CD4-positive, alpha-beta T cell treated with Interleukin-17A for 4 hours (primary cell): ENCODE measurements around the gene TMEM175.

ENCODE experiments used
- DNase-seq: peaks from one replicate; pipeline ENCODE4 v3.0.0-alpha.2; 2020; ENCODE audit warnings: mixed read lengths

Gene TMEM175, protein sequence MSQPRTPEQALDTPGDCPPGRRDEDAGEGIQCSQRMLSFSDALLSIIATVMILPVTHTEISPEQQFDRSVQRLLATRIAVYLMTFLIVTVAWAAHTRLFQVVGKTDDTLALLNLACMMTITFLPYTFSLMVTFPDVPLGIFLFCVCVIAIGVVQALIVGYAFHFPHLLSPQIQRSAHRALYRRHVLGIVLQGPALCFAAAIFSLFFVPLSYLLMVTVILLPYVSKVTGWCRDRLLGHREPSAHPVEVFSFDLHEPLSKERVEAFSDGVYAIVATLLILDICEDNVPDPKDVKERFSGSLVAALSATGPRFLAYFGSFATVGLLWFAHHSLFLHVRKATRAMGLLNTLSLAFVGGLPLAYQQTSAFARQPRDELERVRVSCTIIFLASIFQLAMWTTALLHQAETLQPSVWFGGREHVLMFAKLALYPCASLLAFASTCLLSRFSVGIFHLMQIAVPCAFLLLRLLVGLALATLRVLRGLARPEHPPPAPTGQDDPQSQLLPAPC

DNA sequence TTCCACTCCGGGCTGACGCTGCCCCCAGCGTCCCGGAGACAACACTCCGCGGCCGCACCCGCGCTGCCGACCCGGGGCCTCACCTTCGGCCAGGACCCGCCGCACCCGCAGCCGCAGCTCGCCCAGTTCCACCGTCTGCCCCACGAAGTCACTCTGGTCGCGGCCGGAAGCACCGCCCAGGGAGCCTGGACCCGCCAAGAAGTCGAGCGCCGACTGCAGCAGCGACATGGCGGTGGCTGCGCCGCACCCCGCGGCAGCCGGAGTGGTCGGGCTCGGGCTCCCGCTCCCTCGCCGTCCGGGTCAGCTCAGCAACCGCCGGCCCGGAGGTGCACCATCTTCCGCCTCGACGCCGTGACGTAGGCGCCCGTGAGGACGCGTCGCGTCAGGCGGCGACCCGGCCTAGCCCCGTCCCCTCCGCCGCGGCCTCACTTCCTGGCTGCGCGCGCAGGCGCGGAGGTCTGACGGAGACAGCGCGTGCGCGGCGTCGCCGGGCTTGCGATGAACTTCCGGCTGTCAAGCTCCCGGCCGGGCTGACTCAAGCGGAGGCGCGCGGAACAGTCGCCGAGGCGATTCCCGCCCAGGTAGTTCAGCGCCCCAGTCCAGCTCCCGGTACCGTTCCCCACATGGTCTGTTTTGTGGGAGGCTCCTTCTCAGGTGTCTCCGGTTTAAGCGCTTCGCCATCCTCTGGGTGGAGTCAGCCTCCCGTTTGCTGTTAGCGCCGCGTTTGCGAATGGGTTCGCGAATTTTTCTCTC, at the start of gene TMEM175, which contains the start of gene GAK:
TMEM175 (plus strand) TSS at position 501 of the 753 bp plus-strand sequence. CDS start 15,280 bp downstream, outside the sequence.
GAK (minus strand) TSS at position 357 of the 753 bp plus-strand sequence; CDS start at position 228, 129 bp downstream.
- DNase-seq, result peak; percentile 97

GRCh38 chr4:882646-883045, 49.6 kb upstream of the TMEM175 start:
- DNase-seq, result no peak

GRCh38 chr4:883377-884095, 48.7 kb upstream of the TMEM175 start:
- no peak for DNase-seq

GRCh38 chr4:884259-884658, 48.0 kb upstream of the TMEM175 start:
- DNase-seq, result no peak

DNA sequence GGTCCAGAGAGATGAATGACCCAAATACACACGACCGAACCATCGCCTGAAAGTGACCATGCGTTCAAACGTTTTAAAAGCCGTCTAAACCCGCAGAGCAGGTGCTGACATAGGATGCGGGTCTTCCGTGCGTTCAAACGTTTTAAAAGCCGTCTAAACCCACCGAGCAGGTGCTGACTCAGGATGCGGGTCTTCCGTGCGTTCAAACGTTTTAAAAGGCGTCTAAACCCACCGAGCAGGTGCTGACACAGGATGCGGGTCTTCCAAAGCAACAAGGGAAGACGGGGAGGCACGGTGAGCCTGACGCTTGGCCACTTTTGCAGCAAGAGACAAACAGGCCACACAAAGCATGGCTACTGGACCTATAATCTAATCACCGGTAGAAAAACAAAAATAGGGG, 47.4 kb upstream of the TMEM175 start:
- DNase-seq, result no peak

DNA sequence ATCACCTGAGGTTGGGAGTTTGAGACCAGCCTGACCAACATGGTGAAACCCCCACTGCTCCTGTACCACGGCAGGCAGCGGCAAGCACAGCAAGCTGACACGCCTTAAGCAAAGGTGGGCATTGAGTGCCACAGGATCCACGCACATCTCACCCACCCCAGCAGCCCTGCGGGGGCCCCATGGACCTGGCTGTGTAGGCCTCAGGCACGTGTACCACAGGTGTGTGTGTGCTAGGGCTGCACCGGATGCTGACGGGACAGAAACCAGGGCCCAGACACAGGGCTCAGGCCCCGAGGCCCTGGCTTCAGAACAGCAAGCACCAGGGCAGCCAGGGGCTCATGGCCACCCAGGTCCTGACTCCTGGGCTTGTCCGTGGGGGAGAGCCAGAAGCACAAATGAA, 46.9 kb upstream of the TMEM175 start:
- no peak for DNase-seq

DNA sequence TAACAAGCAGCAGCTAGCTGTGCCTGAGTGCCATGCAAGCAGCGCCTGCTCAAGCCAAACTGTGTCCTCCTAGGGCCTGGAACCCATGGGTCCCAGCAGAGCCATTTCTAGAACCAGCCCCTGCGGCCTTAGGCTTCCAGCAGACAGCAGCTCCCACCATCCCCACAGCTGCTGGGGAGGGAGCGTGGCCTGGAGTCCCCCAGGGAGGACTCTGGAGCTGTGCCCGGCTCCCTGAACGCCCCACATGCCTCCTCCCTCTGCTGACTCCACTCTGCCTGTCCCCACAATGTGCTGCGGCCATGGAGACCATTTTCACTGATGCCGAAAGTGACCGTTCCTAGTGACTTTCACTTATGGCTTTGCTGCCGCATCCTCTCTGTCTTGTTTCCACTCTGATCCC, 46.0 kb upstream of the TMEM175 start:
- no peak for DNase-seq

- DNase-seq, result no peak
Measured at GRCh38 chr4:887034-887763, 45.1 kb upstream of the TMEM175 start.

GRCh38 chr4:888029-888428, 44.2 kb upstream of the TMEM175 start:
- no peak for DNase-seq

- DNase-seq, result no peak
Measured at GRCh38 chr4:889516-889915, 42.7 kb upstream of the TMEM175 start.

DNA sequence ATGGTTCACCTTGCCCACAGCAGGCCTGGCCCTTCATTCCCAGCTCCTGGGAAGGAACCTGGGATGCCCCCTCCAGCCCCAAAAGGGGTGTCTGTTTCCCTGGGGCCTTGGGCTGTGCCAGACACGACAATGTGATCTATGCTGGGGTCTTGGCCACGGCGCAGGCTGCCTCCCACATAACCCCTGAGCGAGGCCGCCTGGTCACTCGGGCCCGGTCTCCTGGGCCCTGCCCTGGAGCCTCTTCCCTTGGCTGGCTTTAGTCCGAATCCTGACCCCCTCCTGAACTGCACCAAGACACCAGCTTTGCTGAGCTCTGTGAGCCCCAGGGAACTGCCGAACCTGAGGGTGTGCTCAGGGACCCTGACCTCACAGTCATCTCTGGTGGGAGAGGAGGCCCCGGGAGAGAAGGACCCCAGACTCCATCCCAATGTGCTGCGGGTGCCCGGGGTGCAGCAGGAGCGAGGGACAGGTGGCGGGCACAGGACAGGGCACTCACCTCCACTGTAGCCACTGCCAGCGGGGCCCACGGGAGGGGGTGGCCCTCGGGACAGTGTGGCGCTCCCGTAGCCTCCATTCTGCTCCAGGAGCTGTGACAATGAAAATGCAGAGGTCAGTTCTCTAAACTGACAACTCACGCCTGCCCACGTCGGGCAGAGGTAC, 42.1 kb upstream of the TMEM175 start:
- no peak for DNase-seq

DNA sequence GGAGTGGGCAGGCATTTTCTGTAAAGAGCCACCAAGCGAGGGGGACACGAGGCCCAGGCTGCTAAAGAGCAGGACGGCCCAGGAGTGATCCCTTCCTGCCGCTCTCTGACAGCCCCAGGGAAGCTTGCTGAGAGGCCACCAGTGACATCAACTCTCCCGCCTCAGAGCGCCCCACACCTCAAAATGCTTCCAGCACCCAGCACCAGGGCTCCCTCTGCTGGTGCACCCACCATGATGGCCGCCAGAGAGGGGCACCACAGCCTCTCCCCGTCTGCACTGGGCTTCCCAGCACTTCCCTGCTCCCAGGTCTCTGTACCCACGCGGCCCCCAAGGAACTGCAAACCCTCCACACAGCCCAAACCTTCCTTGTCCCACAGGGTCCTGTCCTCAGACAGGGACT, 40.5 kb upstream of the TMEM175 start:
- no peak for DNase-seq

DNA sequence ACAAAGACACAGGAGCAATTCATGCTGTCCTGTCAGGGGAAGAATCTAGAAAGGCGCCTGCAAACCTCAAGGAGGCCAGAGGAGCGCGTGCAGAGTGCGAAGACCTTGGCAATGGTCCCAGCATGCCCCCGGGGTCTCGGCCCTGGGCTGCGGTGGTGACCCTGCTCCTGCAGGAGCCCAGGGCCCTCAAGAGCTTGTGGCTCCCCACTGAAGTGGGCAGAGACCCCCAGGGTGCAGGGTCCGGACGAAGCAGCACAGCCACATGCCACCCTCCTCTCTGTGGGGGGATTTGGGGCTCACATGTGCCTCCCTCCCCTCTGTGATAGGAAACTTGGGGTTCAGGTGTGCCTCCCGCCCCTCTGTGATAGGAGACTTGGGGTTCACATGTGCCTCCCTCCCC, 39.5 kb upstream of the TMEM175 start:
- no peak for DNase-seq

- DNase-seq, result no peak
Measured at GRCh38 chr4:893276-893994, 38.8 kb upstream of the TMEM175 start.

DNA sequence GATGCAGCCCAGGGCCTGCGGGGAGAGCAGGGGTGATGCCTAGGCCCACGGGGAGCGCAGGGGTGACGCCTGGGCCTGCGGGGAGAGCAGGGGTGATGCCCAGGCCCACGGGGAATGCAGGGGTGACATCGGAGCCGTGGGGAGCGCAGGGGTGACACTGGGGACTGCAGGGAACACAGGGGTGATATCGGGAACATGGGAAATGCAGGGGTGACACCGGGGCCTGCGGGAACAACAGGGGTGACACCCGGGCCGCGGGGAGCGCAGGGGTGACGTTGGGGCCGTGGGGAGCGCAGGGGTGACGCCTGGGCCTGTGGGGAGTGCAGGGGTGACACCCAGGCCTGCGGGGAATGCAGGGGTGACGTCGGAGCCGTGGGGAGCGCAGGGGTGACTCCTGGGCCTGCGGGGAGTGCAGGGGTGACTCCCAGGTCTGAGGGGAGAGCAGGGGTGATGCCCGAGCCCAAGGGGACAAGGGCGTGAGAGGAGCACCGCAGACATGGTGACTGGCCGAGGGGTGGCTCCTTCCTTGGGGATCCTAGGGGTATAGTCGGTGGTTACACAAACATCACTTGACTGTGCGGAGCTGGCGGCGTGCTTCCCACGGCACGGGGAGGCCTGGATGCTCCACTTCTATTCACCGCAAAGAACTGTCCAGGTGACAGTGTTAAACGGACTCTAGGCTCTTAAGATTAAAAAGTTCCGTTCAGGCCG, 38.1 kb upstream of the TMEM175 start:
- no peak for DNase-seq

DNA sequence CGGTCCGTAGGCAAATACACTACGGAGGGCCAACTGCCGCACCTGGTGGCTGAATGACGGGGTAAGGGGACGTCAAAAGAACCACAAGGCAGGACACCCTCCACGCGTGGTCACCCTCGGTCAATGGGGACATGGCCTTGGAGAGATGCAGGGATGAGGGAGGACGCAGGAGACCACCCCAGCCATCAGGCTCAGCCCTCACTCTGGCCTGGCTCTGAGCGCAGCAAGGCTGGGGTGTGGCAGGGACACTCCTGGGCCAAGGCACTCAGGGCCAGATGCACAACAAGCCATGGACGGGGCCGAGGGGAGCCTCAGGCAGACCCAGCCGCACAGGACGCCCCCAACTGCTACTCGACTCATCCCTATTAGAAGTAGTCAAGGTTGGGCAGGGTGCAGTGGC, 36.7 kb upstream of the TMEM175 start:
- DNase-seq, result no peak

- DNase-seq, result no peak
Measured at GRCh38 chr4:896216-896615, 36.0 kb upstream of the TMEM175 start.

- DNase-seq, result no peak
Measured at GRCh38 chr4:896630-897029, 35.6 kb upstream of the TMEM175 start.

DNA sequence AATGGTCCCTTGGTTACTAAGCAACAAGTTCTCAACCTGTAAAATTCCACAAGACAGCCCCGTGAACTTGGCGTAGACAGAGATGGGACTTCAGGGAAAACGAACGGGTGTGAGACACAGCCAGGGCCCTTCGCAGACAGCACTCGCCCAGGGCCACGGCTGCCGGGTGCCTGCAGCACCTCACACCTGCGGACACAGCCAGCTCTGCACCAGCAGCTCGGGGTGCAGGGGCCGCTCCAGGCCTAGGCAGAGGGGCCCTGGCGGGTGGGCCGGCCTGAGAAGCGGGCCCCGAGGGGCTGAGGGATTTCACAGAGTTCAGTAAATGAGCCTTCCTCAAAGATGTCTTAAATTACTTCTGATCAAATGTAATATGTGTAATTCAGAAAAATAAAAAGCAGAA, 34.1 kb upstream of the TMEM175 start:
- no peak for DNase-seq

GRCh38 chr4:898869-899555, 33.2 kb upstream of the TMEM175 start:
- no peak for DNase-seq
